Astrocyte of the cerebellum (primary cell): ENCODE results near the gene LCE2B.
"Not testable (repeated sequence)": the region's sequence is repeated elsewhere in the genome, so short reads cannot be mapped to it uniquely, and the experiment has no call there.

Experiments
- DNase-seq: peaks from one replicate; pipeline ENCODE4 v3.0.0-alpha.2; 2011; ENCODE audit warnings: low read depth
- H3K4me3 ChIP-seq: 2 replicates; pipeline ENCODE4 v1.5.1; 2011; ENCODE audit warnings: mild to moderate bottlenecking, low read depth, low read length, moderate library complexity
- CTCF ChIP-seq: IDR thresholded peaks from 2 replicates; pipeline ENCODE4 v1.5.1; 2012; ENCODE audit warnings: low read length, low read depth, moderate library complexity, mild to moderate bottlenecking; ENCODE audit errors: missing control alignments
- in situ Hi-C: cut with HindIII; loops from 2 replicates; pipeline ENCODE4 v1.10.0; 2017; ENCODE audit warnings: low sequenced_read_pairs

Gene LCE2B

DNA sequence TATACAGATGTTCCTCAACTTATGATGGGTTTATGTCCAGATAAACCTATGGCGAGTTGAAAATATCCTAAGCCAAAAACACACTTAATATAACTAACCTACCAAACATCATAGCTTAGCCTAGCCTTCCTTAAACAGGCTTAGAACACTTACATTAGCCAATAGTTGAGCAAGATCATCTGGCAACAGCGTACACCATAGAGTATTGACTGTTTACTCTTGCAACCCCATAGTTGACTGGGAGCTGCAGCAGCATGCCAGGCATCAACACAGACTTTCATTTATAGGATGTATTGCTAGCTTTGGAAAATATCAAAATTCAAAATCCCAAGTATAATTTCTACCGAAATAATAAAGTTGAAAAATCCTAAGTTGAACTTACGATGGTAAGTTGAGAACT is 28.2 kb upstream of the LCE2B start:
- in situ Hi-C loops = no loop called here
- no peak for TF ChIP-seq CTCF
- H3K4me3 ChIP-seq = no peak overlapping the region
- DNase-seq = no peak

GRCh38 chr1:152658649-152659048 is 27.3 kb upstream of the LCE2B start:
- in situ Hi-C loops = no loop called here
- no peak for DNase-seq
- H3K4me3 ChIP-seq = no peak overlapping the region
- no peak for TF ChIP-seq CTCF

- no peak for TF ChIP-seq CTCF
- in situ Hi-C loops = no loop called here
- H3K4me3 ChIP-seq = no peak within 1 kb of the TSS
- no peak for DNase-seq
Observed at GRCh38 chr1:152663098-152663497, 22.8 kb upstream of the LCE2B start, which contains the start of gene LCE2D. Gene LCE2D, plus strand, starts transcription at chr1:152663380. Its CDS starts 726 bp downstream, at chr1:152664106.

DNA sequence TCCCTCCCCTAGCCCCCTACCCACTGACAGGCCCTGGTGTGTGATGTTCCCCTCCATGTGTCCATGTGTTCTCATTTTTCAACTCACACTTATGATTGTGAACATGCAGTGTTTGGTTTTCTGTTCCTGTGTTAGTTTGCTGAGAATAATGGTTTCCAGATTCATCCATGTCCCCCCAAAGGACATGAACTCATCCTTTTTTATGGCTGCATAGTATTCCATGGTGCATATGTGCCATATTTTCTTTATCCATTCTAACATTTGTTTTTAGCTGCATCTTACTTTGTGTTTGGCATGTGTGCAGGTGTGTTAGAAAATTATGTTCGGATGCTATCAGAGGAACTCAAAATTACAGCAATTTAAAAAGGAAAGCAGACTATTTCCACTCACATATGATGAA is 19.8 kb upstream of the LCE2B start:
- in situ Hi-C loops, H3K4me3 ChIP-seq, DNase-seq: not testable (repeated sequence)

DNA sequence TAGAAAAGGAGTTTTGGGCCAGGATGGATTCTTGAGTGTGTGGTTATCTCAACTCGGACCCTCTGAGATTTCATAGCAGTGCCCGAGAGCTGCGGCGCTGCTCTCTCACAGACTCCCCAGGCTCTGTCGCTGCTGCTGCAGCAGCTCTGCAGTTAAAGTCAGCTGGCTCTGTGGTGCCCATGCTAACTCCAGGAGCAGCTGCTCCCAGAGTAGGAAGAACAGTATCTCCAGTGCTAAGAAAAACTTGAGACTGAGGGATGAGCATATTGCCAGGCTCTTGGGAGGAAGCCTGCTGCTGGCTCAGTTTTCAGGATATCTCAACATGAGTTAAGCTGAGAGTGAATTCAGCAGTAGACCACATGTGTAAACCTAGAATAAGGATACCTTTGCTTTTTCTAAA is 18.3 kb upstream of the LCE2B start:
- DNase-seq = no peak
- no peak for TF ChIP-seq CTCF
- in situ Hi-C loops = no loop called here
- H3K4me3 ChIP-seq = no peak overlapping the region

GRCh38 chr1:152673016-152673415 is 12.9 kb upstream of the LCE2B start:
- H3K4me3 ChIP-seq = no peak overlapping the region
- no peak for TF ChIP-seq CTCF
- in situ Hi-C loops = no loop called here
- no peak for DNase-seq

DNA sequence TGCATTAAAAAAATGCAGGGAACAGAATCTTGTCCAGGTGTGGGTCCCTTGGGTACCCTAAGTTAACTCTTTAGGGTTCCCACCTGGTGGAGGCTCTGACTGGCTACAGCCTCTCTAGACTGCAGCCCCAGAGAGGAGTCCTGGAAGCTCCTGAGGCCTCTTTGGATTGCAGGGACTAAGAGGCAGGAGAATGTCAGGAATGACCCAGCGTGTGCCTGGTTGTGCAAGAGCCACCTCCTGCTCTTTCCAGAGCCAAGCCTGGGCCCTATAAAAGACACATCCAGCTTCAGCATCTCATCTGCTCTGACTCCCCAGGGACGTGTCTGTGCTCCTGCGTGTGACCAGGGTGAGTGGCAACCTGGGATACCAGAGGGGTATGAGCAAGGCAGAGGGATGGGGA is 10.9 kb upstream of the LCE2B start, which contains the start of gene LCE2C:
TSS of gene LCE2C (plus strand) at position 297 of the 400 bp plus-strand sequence. CDS start 737 bp downstream, outside the sequence.
- DNase-seq, H3K4me3 ChIP-seq, in situ Hi-C loops: not testable (repeated sequence)

DNA sequence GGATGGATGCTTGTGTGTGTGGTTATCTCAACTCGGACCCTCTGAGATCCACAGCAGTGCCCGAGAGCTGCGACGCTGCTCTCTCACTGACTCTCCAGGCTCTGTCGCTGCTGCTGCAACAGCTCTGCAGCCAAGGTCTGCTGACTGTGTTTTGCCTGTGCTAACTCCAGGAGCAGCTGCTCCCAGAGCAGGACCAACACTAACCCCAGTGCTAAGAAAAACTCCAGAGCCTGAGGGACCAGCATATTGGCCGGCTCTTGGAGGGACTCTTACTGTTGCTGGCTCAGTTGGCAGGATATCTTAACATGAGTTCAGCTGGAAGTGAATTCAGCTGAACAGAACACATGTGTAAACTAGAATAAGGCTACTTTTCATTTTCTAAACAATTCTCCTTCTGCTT is 6.5 kb upstream of the LCE2B start:
- no peak overlapping the region for H3K4me3 ChIP-seq
- TF ChIP-seq CTCF = no peak
- in situ Hi-C loops = no loop called here
- no peak for DNase-seq
